GM12874 (cell line): ENCODE measurements around the gene CACNA1A.

Experiments used
- CTCF ChIP-seq: IDR thresholded peaks from 2 replicates; pipeline ENCODE4 v1.5.1; 2011; ENCODE audit warnings: low read depth, mild to moderate bottlenecking, control low read depth, low read length, moderate library complexity; ENCODE audit not compliant: insufficient read depth

The CACNA1A gene

GRCh38 chr19:13294812-13295567 is 211.3 kb downstream of the CACNA1A start:
- no peak for TF ChIP-seq CTCF

- TF ChIP-seq CTCF = no peak
These were observed 214.4 kb downstream of the CACNA1A start for GRCh38 chr19:13291913-13292312.

GRCh38 chr19:13290741-13291140 is 215.5 kb downstream of the CACNA1A start:
- TF ChIP-seq CTCF = no peak

- no peak for TF ChIP-seq CTCF
These were observed 217.0 kb downstream of the CACNA1A start for GRCh38 chr19:13289295-13289694.

- TF ChIP-seq CTCF = no peak
These were observed 219.9 kb downstream of the CACNA1A start for GRCh38 chr19:13286195-13286985.

- TF ChIP-seq CTCF = no peak
These were observed 221.1 kb downstream of the CACNA1A start for GRCh38 chr19:13284929-13285928.
